Caco-2 (cell line): ENCODE measurements around the gene ZP4. TPM values are rescaled to one million over a fixed set of nuclear protein-coding genes. Genes with fewer than 3 reads are reported as not detected.

Experiments used
- BruUV-seq: library from RNA; stranded (reverse); fragments of 400-500 nt; replicated peaks from 2 replicates; lab custom pipeline; 2021; lab: Mats Ljungman, UMichigan
- CTCF ChIA-PET: fragments of 300-600 bp; sonication (Branson Sonifier 250); formaldehyde crosslinking; loops from one replicate; lab custom pipeline; 2022; ENCODE audit warnings: antibody characterized with exemption; lab: Charles Lee
- POLR2A ChIA-PET: fragments of 300-600 bp; sonication (Branson Sonifier 250); formaldehyde crosslinking; loops from one replicate; lab custom pipeline; 2022; ENCODE audit warnings: antibody characterized with exemption; lab: Charles Lee
- DNase-seq, 2 experiments: peaks; one replicate each; pipeline versions ENCODE4 v3.0.0 to v3.0.0-alpha.2; 2020 to 2022
- H3K27me3 ChIP-seq: replicated peaks from 2 replicates; pipeline ENCODE4 v1.6.0; 2011; ENCODE audit warnings: low read length; ENCODE audit not compliant: control insufficient read depth, insufficient read depth
- H3K36me3 ChIP-seq: 2 replicates; pipeline ENCODE4 v1.5.1; 2011; ENCODE audit warnings: low read length; ENCODE audit not compliant: control insufficient read depth, insufficient read depth
- H3K4me1 ChIP-seq: fragments of 250-450 bp; sonication (Bioruptor Pico); 2 replicates; pipeline ENCODE4 v1.5.1; 2020; ENCODE audit warnings: mild to moderate bottlenecking
- H3K4me3 ChIP-seq: 2 replicates; pipeline ENCODE4 v1.5.1; 2011; ENCODE audit warnings: low read depth, mild to moderate bottlenecking, control low read depth, low read length
- H3K9me3 ChIP-seq: fragments of 250-450 bp; sonication (Bioruptor Pico); 2 replicates; pipeline ENCODE4 v1.5.1; 2020; ENCODE audit warnings: mild to moderate bottlenecking, moderate library complexity
- H3K27ac Mint-ChIP-seq: one replicate; pipeline ENCODE4 v1.8.0; 2022; ENCODE audit warnings: mixed read lengths; ENCODE audit not compliant: unreplicated experiment
- H3K27me3 Mint-ChIP-seq: one replicate; pipeline ENCODE4 v1.8.0; 2022; ENCODE audit warnings: mixed read lengths; ENCODE audit not compliant: insufficient read depth, unreplicated experiment
- H3K36me3 Mint-ChIP-seq: one replicate; pipeline ENCODE4 v1.8.0; 2022; ENCODE audit warnings: mild to moderate bottlenecking, mixed read lengths; ENCODE audit not compliant: insufficient read depth, unreplicated experiment
- H3K4me1 Mint-ChIP-seq: one replicate; pipeline ENCODE4 v1.8.0; 2022; ENCODE audit warnings: low read depth, mixed read lengths; ENCODE audit not compliant: unreplicated experiment
- H3K4me3 Mint-ChIP-seq: one replicate; pipeline ENCODE4 v1.8.0; 2022; ENCODE audit warnings: mild to moderate bottlenecking, moderate library complexity, mixed read lengths; ENCODE audit not compliant: unreplicated experiment
- H3K9me3 Mint-ChIP-seq: one replicate; pipeline ENCODE4 v1.8.0; 2022; ENCODE audit warnings: mixed read lengths; ENCODE audit not compliant: unreplicated experiment
- CTCF ChIP-seq, 2 experiments: fragments of 200-600 bp in 1 of 2; IDR thresholded peaks; 1 replicate in 1 of 2; 2 replicates in 1 of 2; pipeline versions ENCODE4 v1.5.1 to v1.8.0; 2011 to 2022; ENCODE audit warnings: antibody characterized with exemption in 1 of 2, control low read depth in 1 of 2, inconsistent platforms in 1 of 2, low read depth in 1 of 2, low read length in 1 of 2, mild to moderate bottlenecking in 1 of 2, moderate library complexity in 1 of 2; ENCODE audit not compliant: insufficient read depth in 1 of 2, severe bottlenecking in 1 of 2, unreplicated experiment in 1 of 2
- intact Hi-C: fragments of 100-400 bp; cut with micrococcal nuclease; formaldehyde crosslinking; loops from one replicate; pipeline ENCODE4 v1.10.0; 2022; ENCODE audit not compliant: unreplicated experiment
- total RNA-seq: library from RNA; stranded (reverse); gene quantifications from 2 replicates; pipeline ENCODE4 v1.2.3, GENCODE V29; 2022

The ZP4 gene
- total RNA-seq, 1 experiment from 2014 or later: not detected

GRCh38 chr1:237867380-237867888, 23.3 kb downstream of the ZP4 start:
- no peak overlapping the region for H3K4me3 ChIP-seq
- intact Hi-C loops: loop anchor here (10.0 kb wide), 1 partner anchor 387 kb away; no protein-coding TSS in a partner anchor
- no peak for TF ChIP-seq CTCF (IDR thresholded peaks at IDR 0.05; ENCODE audit: insufficient read depth in 1 of 2, low read depth in 1 of 2, low read length in 1 of 2, severe bottlenecking in 1 of 2, unreplicated experiment in 1 of 2)
- DNase-seq: no peak
- Mint-ChIP-seq H3K4me3 (no peak overlapping the region), H3K27ac (no peak overlapping the region), H3K9me3 (no peaks in the 10 kb centered on the region), H3K27me3 (peaks cover 4% of the 10 kb centered on the region), H3K36me3 (no peaks in the 10 kb centered on the region), H3K4me1 (no peaks in the 10 kb centered on the region)
- BruUV-seq: no TSS peak
- H3K36me3 ChIP-seq: no peaks in the 10 kb centered on the region
- H3K27me3 ChIP-seq: no peaks in the 10 kb centered on the region
- H3K9me3 ChIP-seq: no peaks in the 10 kb centered on the region
- no peaks in the 10 kb centered on the region for H3K4me1 ChIP-seq
- CTCF ChIA-PET: no interaction called here
- POLR2A ChIA-PET: no interaction called here

GRCh38 chr1:237864338-237865244, 26.1 kb downstream of the ZP4 start:
- POLR2A ChIA-PET: no interaction called here
- CTCF ChIA-PET: interaction anchor here (0.6 to 1.4 kb wide), 4 partner anchors 13 to 72 kb away, joined by 3 to 4 read pairs (median 4); no protein-coding TSS in a partner anchor
- no peaks in the 10 kb centered on the region for H3K4me1 ChIP-seq
- no peak overlapping the region for H3K4me3 ChIP-seq
- DNase-seq: peak; percentile 44 to 58
- no peaks in the 10 kb centered on the region for H3K36me3 Mint-ChIP-seq
- no peaks in the 10 kb centered on the region for H3K27me3 ChIP-seq
- peak overlapping the region; percentile 7 for H3K27ac Mint-ChIP-seq
- peak; percentile 78 to 83 for TF ChIP-seq CTCF (IDR thresholded peaks at IDR 0.05; ENCODE audit: insufficient read depth in 1 of 2, low read depth in 1 of 2, low read length in 1 of 2, severe bottlenecking in 1 of 2, unreplicated experiment in 1 of 2)
- BruUV-seq: no TSS peak
- H3K9me3 Mint-ChIP-seq: no peaks in the 10 kb centered on the region
- H3K36me3 ChIP-seq: no peaks in the 10 kb centered on the region
- H3K9me3 ChIP-seq: no peaks in the 10 kb centered on the region
- intact Hi-C loops: loop anchor here (1.0 to 10.0 kb wide), 3 partner anchors 38 to 1088 kb away; no protein-coding TSS in a partner anchor
- H3K4me1 Mint-ChIP-seq: no peaks in the 10 kb centered on the region
- H3K27me3 Mint-ChIP-seq: no peaks in the 10 kb centered on the region
- no peak overlapping the region for H3K4me3 Mint-ChIP-seq

- H3K36me3 Mint-ChIP-seq: no peaks in the 10 kb centered on the region
- TF ChIP-seq CTCF (IDR thresholded peaks at IDR 0.05; ENCODE audit: insufficient read depth in 1 of 2, low read depth in 1 of 2, low read length in 1 of 2, severe bottlenecking in 1 of 2, unreplicated experiment in 1 of 2): no peak
- peaks cover 4% of the 10 kb centered on the region for H3K27me3 Mint-ChIP-seq
- Histone ChIP-seq H3K9me3 (no peaks in the 10 kb centered on the region), H3K4me3 (no peak overlapping the region), H3K27me3 (no peaks in the 10 kb centered on the region), H3K36me3 (no peaks in the 10 kb centered on the region), H3K4me1 (no peaks in the 10 kb centered on the region)
- no peak for DNase-seq
- no TSS peak for BruUV-seq
- no peaks in the 10 kb centered on the region for H3K4me1 Mint-ChIP-seq
- CTCF ChIA-PET: interaction anchor here (1.4 kb wide), 1 partner anchor 12 kb away, joined by 4 read pairs; no protein-coding TSS in a partner anchor
- H3K27ac Mint-ChIP-seq: no peak overlapping the region
- intact Hi-C loops: loop anchor here (5.0 to 10.0 kb wide), 2 partner anchors 392 to 1089 kb away; no protein-coding TSS in a partner anchor
- H3K4me3 Mint-ChIP-seq: no peak overlapping the region
- H3K9me3 Mint-ChIP-seq: no peaks in the 10 kb centered on the region
- POLR2A ChIA-PET: no interaction called here
These were observed 27.5 kb downstream of the ZP4 start for GRCh38 chr1:237863234-237863633.
